HG03571 (cell line): Measurements from ENCODE around the gene NPDC1.
A peak's percentile ranks its signal among the peaks of the same experiment; 100 is the strongest.
"Not testable (repeated sequence)": the region's sequence is repeated elsewhere in the genome, so short reads cannot be mapped to it uniquely, and the experiment has no call there.

Source experiments
- ATAC-seq: cut with Tn5 transposase; IDR thresholded peaks from one replicate; pipeline ENCODE4 v1.9.1; 2021; ENCODE audit not compliant: unreplicated experiment

Gene NPDC1

GRCh38 chr9:137041124-137041523 is 4.9 kb downstream of the NPDC1 start:
- ATAC-seq, result no peak

GRCh38 chr9:137040568-137040967 is 5.4 kb downstream of the NPDC1 start:
- no peak for ATAC-seq

- ATAC-seq, result no peak
These were observed 6.2 kb downstream of the NPDC1 start for GRCh38 chr9:137039611-137040366.

GRCh38 chr9:137038916-137039315 is 7.1 kb downstream of the NPDC1 start:
- ATAC-seq, result no peak

- no peak for ATAC-seq
These were observed 8.5 kb downstream of the NPDC1 start for GRCh38 chr9:137037483-137037882.

GRCh38 chr9:137037035-137037434 is 8.9 kb downstream of the NPDC1 start:
- no peak for ATAC-seq

- no peak for ATAC-seq
These were observed 10.0 kb downstream of the NPDC1 start for GRCh38 chr9:137035937-137036336.

- ATAC-seq, result no peak
These were observed 10.5 kb downstream of the NPDC1 start for GRCh38 chr9:137035507-137035834.

- peak; percentile 47 for ATAC-seq
These were observed 11.1 kb downstream of the NPDC1 start for GRCh38 chr9:137034709-137035506.

- ATAC-seq, result no peak
These were observed 11.8 kb downstream of the NPDC1 start for GRCh38 chr9:137034039-137034708.

- not testable (repeated sequence) for ATAC-seq
These were observed 12.5 kb downstream of the NPDC1 start for GRCh38 chr9:137033481-137033880.

GRCh38 chr9:137032858-137033257 is 13.1 kb downstream of the NPDC1 start:
- no peak for ATAC-seq

GRCh38 chr9:137031904-137032640 is 13.9 kb downstream of the NPDC1 start, which contains the start of gene FUT7:
FUT7 (minus strand) TSS chr9:137032088; CDS start chr9:137031991, 97 bp downstream.
- ATAC-seq, result no peak

GRCh38 chr9:137030538-137031527 is 15.1 kb downstream of the NPDC1 start:
- no peak for ATAC-seq

GRCh38 chr9:137030006-137030405 is 16.0 kb downstream of the NPDC1 start:
- ATAC-seq, result no peak

GRCh38 chr9:137029058-137029936 is 16.7 kb downstream of the NPDC1 start:
- ATAC-seq, result no peak

GRCh38 chr9:137028263-137029057 is 17.5 kb downstream of the NPDC1 start:
- ATAC-seq, result no peak
